HT-29 (cell line): ENCODE results near the gene CCHCR1. TPM values are rescaled to one million over a fixed set of nuclear protein-coding genes. Genes with fewer than 3 reads are reported as not detected.

ENCODE experiments used
- DNase-seq: peaks from one replicate; pipeline ENCODE4 v3.0.0-alpha.2; 2015; ENCODE audit warnings: low spot score
- total RNA-seq: library from RNA; depleted of rRNA; stranded (reverse); fragments of >200 nt; shearing (Covaris generic); gene quantifications from 2 replicates; pipeline ENCODE4 v1.2.3, GENCODE V29; 2014

The CCHCR1 gene
- total RNA-seq, 1 experiment from 2014 or later: 38.0 TPM

DNA sequence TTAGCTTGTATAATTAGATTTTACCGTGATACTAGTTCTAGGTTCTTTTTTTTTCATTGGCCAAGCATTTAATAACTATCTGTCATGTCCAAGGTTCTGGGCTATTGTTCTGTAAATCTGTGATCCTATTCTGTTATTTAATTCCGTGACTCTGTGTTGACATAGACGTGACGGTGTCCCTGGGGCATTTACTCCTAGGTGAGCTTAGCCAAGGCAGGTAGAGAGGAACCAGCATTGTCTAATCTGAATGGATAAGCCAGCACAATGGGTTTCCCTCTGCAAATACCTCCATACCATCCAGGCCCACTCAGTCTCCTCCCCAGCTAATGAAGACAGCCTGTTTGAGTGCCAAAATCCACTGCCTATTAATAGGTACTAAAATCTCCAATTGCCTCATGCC lies 28.5 kb downstream of the CCHCR1 start:
- DNase-seq: no peak

DNA sequence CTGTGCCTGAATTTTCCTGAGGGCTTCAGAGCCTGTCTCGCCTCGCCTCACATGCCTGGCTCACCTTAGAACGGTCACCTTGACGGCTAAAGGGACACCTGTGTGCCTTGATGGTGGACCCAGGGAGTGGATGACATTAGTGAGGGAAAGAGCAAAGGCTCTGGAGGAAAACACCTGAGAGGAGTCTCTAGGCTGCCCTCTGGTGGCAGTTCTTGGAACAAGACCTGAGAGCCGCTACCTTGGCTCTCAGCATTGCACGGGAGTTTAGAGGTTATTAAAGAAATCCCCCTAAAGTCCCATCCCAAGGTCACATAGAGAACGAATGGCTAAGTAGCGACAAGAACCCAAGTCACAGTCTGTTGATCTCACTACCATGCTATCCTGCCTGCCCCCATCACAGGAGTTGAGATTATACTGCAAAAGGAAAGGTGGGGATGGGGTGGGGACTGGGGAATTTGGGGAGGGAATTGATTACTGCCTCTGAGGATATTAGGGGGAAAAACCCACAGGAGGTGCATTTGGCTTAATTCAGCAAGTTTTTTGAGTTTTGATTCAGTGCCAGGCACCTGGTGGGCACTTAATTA lies 29.4 kb downstream of the CCHCR1 start:
- peak; percentile 86 for DNase-seq

DNA sequence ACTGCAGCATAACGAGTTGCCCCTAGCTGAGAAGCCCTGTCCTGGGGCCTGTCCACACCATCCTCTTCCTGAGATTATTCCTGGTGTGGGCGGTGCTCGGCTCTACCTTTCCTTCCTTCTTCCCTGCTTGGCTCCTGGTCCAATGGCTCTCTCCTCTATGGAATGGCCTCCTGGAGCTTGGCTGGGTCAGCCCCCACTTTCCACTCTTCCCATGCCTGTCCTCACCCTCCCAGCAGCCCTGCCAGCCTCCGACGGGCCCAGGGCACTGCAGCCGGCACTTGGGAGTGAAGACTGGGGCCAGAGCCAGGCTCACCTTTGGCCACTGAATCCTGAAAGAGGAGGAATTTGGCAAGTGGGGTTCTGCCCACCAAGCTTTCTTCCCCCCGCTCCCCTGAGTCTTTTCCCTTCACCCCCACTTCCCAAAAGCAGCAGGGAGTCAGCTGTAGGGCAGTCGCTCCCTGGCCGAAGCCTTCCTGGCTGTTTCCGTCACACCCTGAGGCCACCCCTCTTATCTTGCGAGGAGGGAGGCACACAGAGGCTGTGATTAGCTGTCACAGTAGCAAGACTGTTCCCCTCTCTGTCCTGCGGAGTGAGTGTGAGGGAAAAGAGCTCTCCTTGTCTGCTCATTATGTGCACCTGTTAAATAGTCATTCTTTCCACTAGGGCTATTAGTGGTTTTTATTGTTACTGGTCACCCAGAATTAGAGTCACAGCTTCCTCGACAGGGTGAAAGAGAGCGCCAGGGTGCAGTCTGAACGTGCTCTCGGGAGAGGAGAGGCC lies 31.0 kb downstream of the CCHCR1 start:
- DNase-seq: no peak

DNA sequence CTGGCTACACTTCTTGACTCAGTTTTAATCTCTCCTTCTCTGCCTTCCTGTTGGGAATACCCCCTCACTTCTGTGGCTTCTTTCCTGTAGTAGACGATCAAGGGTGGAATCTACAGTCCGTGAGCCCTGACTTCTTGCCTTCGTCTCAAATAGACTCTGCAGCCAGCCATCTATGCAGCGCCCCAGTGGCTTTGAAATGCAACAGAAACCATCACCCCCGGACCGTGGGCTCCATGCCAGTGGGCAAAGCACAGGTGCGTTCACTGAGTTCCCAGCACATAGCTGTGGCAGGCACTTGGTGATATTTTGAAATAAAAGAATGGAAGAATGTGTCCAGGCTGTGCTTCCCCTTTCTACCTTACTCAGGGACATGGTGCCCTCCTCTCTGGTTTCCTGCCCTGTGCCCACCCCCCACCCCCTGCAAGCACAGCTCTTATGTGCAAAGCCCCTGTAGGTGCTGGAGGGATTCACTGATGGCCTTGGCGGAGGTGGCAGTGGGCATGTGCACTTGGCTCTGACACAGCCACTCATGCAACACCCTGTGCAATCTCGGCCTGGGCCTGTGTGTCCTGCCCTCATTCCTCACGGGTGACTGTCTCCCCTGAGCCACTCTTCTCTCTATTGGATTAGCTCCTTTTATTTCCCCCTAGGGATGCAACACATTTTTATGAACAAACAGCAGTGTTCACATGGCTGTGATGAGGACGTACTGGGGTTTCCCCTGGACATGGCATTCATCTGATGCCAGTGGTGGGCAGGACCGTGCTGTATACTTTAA lies 31.8 kb downstream of the CCHCR1 start:
- no peak for DNase-seq

DNA sequence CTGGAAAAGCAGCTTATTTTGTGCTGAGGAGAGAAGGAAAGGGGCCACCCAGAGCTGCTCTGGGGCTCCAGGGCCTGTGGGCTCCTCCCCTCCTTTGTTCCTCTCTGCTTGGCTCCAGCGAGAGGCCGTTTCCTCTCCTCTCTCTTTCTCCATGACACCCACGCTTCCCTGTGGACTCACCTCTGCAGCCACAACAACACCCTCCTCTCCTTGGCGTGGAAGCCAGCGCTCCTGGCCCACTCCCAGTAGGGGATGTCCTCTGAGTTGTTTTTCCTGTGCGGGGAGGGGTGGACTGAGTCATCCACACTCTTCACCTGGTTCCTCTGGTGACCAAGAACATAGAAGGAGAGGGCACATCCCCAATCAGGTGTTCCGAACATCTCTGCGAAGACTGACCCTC lies 32.4 kb downstream of the CCHCR1 start:
- DNase-seq: peak; percentile 50

DNA sequence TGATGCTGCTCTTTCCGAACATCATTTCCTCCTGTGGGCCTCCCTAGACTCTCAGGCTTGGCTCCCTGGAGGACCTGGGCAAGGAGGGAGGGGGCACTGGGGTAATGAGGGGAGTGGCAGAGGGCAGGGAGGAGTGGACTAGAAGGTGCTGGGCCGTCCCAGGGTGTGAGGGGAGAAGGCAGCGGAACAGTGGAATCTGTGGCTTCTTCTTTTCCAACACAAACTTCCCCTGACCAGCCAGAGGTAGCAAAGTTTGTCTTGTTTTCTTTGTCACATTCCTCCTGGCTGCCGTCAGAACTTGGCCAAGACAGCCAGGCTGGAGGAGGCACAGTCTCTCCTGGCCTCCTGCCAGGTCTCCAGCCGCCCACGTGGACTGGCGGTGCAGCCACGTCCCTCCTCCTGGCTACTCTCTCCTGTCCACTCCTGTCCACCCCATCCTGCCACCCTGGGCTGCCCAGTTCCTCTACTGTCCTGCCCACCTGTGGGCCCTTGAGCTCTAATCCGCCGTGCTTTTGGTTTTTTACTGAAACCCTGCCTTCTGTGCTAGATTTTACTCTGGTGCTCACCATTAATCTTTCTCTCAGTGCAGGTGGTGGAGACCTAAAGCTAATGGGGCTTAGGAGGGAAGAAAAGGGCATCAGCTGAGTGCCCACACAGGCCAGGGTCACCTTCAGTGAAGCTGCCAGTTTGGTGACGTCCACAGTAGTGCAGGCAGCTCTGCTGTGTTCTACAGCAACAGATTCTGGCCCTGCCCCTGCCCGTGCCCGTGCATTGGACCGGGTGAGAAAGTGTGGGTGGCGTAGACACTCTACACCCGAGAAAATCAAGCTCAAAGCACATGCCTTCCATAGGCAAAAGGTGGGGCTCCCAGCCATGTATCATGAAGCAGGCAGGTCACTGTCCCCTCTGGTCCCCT lies 34.6 kb downstream of the CCHCR1 start:
- DNase-seq: peak; percentile 88

DNA sequence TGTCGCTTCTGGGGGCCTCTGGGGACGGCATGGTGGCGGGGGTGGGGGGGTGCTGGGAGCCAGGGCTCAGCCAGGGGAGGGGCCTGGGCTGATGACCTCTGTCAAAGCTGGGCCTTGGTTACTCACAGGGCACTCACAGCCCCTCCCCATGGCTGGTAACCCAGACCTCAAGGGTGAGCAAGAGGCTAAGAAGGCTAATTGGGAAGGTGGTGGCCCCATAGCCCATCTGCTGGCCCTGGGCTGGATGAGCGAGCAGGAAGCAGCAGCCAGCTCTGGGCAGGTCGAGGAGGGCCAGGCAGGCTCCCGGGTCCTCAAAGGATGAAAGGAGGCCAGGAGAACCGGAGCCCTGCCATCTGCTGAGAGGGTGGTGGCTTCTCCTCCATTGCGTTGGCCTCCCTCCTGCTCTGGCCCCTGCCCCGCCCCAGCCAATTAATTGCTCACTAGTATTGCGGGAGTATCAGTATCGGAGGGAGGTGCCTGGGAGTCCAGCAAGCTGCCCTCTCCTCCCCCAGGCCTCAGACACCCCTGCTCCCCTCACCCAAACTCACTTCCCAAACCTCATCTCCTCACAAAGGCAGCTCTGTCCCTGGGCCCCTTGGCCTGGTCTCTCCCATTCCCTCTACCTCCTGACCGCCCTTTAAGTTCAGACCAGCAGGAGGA lies 36.3 kb downstream of the CCHCR1 start:
- DNase-seq: no peak

DNA sequence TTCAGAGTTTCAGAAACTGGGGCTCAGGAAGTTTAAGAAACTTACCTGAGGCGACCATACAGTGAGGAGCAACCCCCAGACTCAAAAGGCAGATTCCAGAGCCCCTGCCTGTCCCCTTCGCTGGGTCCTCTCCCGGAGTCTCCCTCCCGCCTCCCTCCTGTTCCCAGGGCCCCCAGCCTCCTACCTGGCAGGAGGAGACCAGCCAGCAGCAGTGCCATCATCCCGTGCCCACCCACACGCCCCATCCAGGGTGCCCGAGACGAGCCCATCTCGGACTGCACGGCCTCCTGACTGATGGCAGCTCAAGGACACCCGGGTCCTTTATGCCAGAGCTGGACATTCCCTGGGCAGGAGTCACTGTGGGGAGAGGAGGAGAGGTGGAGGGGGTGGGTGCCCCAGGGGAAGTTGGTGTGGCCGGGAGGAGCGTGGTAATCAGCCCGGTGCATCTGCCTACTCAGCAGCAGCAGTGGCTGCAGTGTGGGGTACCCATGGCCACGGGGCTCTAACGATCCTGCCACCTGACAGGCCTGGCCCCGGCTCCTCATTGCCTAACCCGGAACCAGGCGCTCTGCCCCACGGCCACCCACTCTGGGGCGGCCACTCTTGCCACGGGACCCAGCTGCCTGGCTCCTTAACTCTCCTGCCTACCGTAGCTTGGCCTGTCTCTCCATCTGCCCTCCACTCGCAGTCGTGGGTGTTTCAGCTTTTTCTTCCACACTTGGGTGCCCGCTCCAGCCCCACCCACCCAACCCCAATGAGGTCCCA lies 37.3 kb downstream of the CCHCR1 start, which contains the start of gene CDSN:
TSS of gene CDSN (minus strand) at position 296 of the 765 bp plus-strand sequence. CDS start at position 269, 27 bp downstream.
- DNase-seq: no peak

DNA sequence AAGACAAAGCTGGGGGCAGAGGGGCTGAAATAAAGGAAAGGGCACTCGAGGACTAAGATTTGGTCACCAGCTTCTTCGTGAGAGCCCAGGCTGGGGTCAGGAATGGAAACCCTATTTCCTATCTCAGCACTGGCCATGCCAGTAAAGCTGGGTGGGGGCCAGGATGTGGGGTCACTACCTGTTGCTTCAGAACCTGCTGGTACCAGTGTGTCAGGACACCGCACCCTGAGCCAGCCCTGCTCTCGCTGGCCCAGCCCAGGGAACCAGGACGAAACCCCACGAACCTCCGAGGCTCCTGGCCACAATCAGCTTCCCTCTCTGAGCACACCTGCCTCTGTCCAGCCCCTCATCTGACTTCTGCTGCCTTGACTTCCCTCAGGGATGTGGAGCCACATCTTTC lies 39.4 kb downstream of the CCHCR1 start:
- no peak for DNase-seq

DNA sequence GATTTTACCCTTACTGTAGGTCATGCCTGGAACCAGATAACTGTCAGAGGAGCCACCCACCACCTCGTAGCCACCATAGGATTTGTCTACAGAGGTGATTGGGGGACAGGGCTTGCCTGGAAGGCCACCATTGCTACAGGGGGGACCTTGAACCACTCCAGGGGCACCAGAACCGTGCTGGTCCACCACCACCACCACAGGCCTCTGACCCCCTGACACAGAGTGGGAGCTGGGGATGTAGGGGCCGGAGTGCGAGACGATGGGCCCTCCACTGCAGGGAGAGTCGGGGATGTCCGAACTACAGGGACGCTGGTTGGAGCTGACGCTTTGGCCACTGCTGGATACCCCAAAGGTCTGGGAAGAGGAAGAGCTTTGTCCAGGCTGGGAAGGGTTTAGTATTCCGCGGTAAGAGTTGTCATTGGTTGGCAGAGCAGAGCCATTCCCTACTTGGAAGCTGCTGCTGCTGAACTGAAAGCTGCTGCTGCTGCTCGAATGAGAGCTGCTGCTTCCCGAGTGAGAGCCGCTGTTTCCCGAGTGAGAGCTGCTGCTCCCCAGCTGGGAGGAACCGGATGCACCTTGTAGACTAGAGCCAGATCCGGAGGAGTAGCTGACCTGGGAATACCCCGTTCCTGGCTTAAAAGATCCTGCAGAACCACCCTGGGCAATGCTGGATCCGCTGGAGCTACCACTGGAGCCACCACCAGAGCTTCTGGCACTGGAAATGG lies 40.8 kb downstream of the CCHCR1 start:
- DNase-seq: no peak

DNA sequence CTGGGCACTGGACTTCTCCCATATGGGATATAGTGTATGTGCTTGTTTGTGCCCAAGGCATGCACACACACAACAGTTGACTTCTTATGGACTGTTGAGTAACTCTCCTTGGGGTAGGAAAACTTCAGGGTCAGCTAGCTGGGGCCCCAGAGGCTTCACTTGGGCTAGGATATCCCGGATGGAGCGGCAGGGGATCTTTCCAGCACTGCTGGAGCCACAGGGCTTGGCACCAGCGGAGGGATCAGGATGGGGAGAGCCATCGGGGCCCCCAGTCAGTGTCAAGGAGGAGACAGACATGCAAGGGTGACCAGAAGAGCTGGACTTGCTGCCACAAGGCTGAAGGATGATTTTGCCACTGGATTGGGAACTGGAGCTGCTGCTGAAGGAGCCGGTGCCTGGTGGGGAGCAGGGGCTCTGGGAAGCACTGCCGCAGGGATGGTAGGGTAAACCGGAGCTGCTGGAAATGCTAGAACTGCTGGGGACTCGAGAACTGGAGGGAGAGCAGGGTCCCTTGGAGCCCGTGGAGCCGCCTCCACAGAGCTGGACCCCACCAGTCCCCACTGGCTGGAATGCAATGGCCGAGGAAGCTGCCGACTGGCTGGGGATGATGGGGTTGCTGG lies 41.6 kb downstream of the CCHCR1 start:
- no peak for DNase-seq

DNA sequence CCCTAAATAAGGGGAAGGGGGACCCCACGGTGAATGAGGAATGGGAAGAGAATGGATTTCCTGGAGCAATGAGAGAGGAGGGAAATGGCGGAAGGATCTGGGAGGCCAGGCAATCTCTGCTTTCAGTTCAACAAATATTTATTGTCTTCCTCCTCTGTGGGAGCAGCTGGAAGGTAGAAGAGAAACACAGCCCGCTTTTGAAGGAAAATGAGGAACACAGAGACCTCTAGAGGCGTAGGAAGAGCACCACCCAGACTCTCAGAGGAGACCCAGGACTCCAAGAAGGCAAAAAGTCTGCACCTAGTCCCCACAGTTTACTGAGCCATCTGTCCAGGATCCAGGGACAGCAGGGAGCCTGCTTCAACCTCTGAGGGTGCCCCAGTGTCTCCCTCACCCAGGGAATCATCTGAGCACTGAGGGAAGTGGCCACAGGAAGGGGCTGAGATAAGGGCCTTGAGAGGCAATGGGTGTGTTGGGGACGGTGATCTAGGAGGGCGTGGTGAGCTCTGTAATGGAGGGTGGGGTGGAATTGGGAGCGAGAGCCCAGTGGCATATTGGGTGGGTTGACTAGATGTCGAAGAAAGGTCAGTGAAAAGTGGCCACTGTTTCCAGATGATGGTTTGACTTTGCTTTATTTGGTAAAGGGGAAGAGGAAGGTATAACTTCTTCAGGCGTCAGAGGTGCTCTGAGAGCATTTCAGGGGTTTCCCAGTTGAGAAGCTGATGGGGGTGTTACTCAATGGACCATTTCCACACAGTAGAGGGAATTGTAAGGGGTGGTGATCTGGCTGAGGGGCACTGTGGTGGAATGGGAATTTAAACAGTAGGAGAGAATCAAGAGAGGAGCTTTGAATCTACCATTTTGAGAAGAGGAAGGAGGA lies 42.4 kb downstream of the CCHCR1 start:
- peak; percentile 74 for DNase-seq

DNA sequence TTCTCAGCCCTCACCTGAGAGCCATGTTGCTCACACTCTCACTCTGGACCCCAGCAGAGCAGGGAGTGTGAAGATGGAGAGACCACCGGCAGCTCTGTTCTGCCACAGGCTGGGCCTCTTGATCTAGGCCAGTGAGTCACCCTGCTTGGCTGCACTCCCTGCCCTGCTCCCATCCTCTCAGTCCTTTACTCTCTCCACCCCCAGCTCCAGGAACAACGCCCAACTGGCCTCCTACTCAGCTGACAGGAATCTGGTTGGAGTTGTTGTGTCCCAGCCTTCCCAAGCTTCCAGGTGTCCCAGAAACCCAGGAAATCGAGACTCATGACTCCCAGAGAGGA lies 43.1 kb downstream of the CCHCR1 start, which contains the start of gene PSORS1C1:
TSS of gene PSORS1C1 (plus strand) at position 260 of the 338 bp plus-strand sequence. CDS start 14,833 bp downstream, outside the sequence.
- DNase-seq: peak; percentile 84

DNA sequence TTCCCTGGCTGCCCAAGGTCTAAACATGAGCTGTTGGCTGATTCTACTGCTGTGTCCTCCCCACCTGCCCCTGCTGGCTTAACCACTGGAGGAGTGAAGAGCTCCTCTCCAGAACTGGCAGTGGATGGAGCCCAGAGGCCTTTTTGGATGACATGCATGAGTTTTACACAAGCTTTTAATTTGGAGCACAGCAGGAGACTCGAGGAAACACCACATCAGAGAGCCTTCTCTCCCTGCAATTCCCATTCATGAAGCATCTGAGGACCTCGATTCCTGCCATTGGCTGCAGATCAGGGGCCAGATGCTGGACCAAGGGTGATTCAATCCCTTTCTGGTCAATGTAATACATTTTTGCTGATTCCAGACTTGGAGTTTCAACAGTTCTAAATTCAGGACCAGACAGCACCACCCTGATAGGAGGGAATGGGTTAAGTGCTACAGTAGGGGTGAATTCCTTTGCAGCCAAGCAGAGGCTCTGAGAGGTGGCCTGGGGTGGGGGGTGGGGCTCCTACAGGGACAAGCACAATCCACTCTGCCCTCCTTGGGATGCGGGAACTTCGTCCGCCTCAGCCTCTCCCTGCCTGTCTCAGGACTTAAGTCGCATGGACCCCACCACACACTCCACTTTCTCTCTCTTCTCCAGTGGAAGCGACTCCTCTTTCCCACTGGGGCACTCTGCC lies 43.6 kb downstream of the CCHCR1 start:
- DNase-seq: no peak

DNA sequence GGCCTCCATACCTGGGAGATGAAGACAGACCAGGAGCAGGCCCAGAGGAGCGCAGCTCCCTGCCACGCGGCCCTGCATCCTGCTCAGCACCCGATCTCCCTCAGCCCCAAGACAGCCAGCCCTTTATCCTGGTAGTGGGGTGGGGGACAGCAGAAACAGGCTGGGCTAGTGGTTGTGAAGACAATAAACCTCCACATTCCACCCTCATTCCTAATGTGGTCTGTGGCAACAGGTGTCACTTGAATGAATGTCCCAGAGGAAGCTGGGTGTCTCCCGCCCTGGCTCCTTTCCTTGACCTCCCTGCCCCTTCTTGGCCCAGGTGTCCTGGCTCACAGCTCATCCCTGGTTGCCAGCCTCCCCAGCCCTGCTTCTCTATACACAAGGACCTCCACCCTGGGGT lies 45.1 kb downstream of the CCHCR1 start, which contains the start of gene C6orf15:
TSS of gene C6orf15 (minus strand) at position 98 of the 400 bp plus-strand sequence. CDS start at position 78, 20 bp downstream.
- DNase-seq: peak; percentile 26

DNA sequence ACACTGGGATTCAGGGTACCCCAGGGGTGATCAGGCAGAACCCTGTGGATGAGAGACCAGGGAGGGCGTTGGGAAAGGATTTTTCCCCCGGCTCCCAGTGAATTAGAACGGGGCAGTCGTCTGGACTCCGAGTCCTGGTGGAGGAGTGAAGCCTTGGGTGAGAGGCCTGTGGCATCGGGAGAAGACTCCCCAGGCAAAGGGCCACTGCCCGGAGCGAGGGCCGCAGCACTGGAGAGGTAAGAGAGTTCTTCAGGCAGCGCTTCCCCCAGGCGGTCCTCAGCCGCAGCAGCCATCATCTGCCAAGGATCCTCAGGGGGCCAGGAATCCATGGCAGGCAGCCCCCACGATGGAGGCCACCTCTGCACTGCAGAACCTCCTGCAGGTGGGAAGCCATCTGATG lies 45.9 kb downstream of the CCHCR1 start:
- no peak for DNase-seq
